WERI-Rb-1 (cell line): ENCODE results near the gene PRKRA.

ENCODE experiments used
- DNase-seq: peaks from one replicate; pipeline ENCODE4 v3.0.0-alpha.2; 2020
- H3K27ac ChIP-seq: fragments of 250-450 bp; sonication (Bioruptor Pico); 2 replicates; pipeline ENCODE4 v1.5.1; 2020; ENCODE audit warnings: mild to moderate bottlenecking, moderate library complexity
- H3K27me3 ChIP-seq: fragments of 250-450 bp; sonication (Bioruptor Pico); 2 replicates; pipeline ENCODE4 v1.5.1; 2021; ENCODE audit warnings: mild to moderate bottlenecking, low read depth, moderate library complexity; ENCODE audit not compliant: insufficient read depth, severe bottlenecking
- H3K36me3 ChIP-seq: fragments of 250-450 bp; sonication (Bioruptor Pico); 2 replicates; pipeline ENCODE4 v1.5.1; 2020; ENCODE audit warnings: mild to moderate bottlenecking, moderate library complexity
- H3K4me3 ChIP-seq: 2 replicates; pipeline ENCODE4 v1.5.1; 2011; ENCODE audit warnings: low read depth, mild to moderate bottlenecking, control low read depth, low read length
- H3K9me3 ChIP-seq: fragments of 250-450 bp; sonication (Bioruptor Pico); 2 replicates; pipeline ENCODE4 v1.5.1; 2021; ENCODE audit warnings: mild to moderate bottlenecking, moderate library complexity; ENCODE audit not compliant: severe bottlenecking
- TF ChIP-seq, protein P1 (sequence below): IDR thresholded peaks from 2 replicates; pipeline ENCODE4 v1.5.1; 2011; ENCODE audit warnings: low read depth, mild to moderate bottlenecking, control low read depth, inconsistent platforms, low read length

Gene PRKRA

DNA sequence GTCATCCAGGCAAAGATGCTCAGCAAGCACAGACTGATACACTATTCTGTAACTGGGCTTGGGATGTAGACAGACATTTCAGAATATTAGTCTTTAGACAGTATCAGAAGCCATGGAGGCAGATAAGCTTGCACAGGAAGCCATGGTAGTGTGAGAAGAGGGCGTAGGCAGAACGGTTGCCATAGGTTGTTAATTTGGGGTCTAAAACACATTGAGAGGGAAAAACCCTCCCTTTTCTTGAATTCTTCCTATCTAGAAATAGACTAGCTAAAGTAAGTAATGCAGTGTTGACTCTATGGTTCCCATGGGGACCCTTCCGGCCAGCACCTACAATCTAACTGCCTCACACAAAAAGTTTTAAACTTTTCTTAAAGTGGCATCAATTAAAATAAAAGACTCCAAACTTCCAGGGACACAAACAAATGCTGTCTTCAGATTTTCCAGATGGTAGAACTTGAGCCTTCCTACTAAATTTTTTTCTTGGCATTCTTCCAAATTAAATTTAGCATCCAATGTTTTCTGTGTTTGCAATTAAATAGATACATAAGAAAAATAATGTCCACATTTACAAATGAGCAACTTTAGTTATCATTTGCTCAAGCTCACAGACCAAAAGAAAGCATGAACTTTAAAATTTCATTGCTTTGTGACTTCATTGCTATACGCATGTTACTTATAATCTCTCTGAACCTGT is 1.9 kb downstream of the PRKRA start:
- TF ChIP-seq, protein P1, sequence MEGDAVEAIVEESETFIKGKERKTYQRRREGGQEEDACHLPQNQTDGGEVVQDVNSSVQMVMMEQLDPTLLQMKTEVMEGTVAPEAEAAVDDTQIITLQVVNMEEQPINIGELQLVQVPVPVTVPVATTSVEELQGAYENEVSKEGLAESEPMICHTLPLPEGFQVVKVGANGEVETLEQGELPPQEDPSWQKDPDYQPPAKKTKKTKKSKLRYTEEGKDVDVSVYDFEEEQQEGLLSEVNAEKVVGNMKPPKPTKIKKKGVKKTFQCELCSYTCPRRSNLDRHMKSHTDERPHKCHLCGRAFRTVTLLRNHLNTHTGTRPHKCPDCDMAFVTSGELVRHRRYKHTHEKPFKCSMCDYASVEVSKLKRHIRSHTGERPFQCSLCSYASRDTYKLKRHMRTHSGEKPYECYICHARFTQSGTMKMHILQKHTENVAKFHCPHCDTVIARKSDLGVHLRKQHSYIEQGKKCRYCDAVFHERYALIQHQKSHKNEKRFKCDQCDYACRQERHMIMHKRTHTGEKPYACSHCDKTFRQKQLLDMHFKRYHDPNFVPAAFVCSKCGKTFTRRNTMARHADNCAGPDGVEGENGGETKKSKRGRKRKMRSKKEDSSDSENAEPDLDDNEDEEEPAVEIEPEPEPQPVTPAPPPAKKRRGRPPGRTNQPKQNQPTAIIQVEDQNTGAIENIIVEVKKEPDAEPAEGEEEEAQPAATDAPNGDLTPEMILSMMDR: no peak
- no peaks in the 10 kb centered on the region for H3K27me3 ChIP-seq
- H3K36me3 ChIP-seq: peaks cover 56% of the 10 kb centered on the region
- no peak overlapping the region; the same call in 1 of the 2 replicates for H3K4me3 ChIP-seq
- no peak overlapping the region for H3K27ac ChIP-seq
- DNase-seq: no peak
- no peaks in the 10 kb centered on the region for H3K9me3 ChIP-seq

DNA sequence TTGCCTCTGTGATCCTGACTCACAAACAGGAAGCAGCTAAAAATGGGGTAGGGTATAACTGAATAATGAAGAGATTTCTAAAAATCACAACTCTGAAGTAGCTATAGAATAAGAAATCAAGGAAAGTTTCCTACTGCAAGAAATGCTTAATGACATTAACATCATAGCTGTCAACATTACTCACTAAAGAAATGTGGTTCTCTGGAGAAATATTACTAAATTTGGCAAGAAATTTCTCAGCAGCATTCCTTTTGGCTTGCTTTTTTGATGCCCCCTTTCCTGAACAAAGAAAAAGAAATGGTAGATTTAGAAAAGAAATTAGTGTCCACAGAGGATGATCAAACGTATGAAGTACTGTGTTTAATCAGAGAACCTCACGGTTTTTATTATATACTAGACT is 9.5 kb downstream of the PRKRA start:
- H3K27ac ChIP-seq: no peak overlapping the region
- TF ChIP-seq, protein P1: no peak
- peaks cover 90% of the 10 kb centered on the region for H3K36me3 ChIP-seq
- H3K4me3 ChIP-seq: no peak overlapping the region
- no peaks in the 10 kb centered on the region for H3K9me3 ChIP-seq
- no peak for DNase-seq
- no peaks in the 10 kb centered on the region for H3K27me3 ChIP-seq

DNA sequence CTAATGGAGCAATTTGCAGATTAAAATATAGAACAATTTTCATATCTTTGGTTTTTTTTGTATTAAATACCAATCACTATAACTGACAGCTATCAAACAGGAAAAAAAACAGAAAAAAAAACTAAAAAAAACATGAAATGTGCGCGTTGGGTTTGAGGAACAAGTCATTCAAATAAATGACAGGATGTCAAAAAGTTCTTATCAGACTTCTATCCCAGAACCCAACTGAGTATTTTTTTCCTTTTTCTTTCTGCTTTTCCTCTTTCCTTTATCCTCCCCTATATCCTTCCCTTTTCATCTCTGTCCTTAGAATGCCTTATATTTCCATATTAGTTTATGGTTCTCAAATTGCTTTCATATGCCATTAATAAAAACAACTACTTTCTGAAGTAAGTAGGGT is 14.3 kb downstream of the PRKRA start:
- Histone ChIP-seq H3K9me3 (no peaks in the 10 kb centered on the region), H3K27ac (no peak overlapping the region), H3K4me3 (no peak overlapping the region), H3K36me3 (peaks cover 93% of the 10 kb centered on the region), H3K27me3 (no peaks in the 10 kb centered on the region)
- DNase-seq: no peak
- TF ChIP-seq, protein P1: no peak

DNA sequence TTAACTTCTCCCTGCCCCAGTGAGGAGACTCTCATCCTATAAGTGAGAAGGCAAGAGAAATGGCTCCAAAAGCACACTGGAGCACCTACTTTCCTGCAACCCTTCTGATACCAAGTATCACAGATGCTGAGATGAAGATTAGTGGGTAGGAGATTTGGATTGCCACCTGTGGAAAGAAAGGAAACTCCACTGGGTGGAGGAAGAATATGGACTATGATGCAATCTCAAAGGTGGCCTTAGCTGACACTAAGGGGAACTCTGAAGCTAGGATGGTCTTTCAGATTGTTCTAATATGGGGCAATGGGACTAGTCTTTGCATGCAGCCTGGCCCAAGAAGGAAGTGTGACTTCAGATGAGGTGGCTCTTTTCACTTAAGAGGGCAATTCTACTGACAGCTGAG is 21.6 kb downstream of the PRKRA start:
- H3K4me3 ChIP-seq: no peak overlapping the region
- no peak overlapping the region for H3K27ac ChIP-seq
- H3K27me3 ChIP-seq: no peaks in the 10 kb centered on the region
- H3K9me3 ChIP-seq: no peaks in the 10 kb centered on the region
- TF ChIP-seq, protein P1: no peak
- no peak for DNase-seq
- peaks cover 71% of the 10 kb centered on the region for H3K36me3 ChIP-seq

DNA sequence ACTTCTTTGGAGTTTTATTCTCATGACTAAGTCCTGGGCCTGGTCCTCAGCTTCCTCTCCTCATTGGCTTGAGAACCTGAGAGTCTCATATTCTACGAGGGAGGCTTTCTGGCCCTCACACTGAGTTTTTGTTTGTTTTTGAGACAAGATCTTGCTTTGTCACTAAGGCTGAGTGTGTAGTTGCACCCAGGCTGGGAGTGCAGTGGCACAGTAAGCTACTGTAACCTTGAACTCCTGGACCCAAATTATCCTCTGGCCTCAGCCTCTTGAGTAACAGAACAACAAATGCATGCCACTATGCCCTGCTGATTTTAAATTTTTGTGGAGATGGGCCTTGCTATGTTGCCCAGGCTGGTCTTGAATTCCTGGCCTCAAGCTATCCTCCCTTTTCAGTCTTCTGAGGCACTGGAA is 22.6 kb downstream of the PRKRA start:
- no peak for DNase-seq
- no peaks in the 10 kb centered on the region for H3K27me3 ChIP-seq
- H3K36me3 ChIP-seq: peaks cover 61% of the 10 kb centered on the region
- H3K9me3 ChIP-seq: no peaks in the 10 kb centered on the region
- TF ChIP-seq, protein P1: no peak
- H3K27ac ChIP-seq: no peak overlapping the region
- no peak overlapping the region for H3K4me3 ChIP-seq

DNA sequence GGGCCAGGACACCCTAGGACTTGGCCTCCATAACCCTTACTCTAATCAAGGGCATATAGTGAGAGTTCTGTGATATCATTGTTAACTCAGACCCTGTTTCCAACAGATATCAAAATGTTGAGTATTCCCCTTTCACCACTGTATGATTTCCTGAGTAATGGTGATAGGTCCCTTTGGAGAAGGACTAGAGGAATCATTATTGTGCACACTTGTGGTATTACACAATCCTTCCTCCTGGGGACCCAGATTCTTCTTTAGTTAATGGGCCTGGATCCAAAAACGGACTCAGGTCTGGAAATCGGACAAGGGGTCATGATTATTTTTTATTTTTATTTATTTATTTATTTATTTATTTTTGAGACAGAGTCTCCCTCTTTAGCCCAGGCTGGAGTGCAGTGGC is 23.5 kb downstream of the PRKRA start:
- TF ChIP-seq, protein P1: no peak
- Histone ChIP-seq H3K36me3 (peaks cover 52% of the 10 kb centered on the region), H3K9me3 (no peaks in the 10 kb centered on the region), H3K27ac (no peak overlapping the region), H3K27me3 (no peaks in the 10 kb centered on the region), H3K4me3 (no peak overlapping the region)
- DNase-seq: no peak
